ENCODE measurements around the gene CD164L2.

CD164L2 gene

DNA sequence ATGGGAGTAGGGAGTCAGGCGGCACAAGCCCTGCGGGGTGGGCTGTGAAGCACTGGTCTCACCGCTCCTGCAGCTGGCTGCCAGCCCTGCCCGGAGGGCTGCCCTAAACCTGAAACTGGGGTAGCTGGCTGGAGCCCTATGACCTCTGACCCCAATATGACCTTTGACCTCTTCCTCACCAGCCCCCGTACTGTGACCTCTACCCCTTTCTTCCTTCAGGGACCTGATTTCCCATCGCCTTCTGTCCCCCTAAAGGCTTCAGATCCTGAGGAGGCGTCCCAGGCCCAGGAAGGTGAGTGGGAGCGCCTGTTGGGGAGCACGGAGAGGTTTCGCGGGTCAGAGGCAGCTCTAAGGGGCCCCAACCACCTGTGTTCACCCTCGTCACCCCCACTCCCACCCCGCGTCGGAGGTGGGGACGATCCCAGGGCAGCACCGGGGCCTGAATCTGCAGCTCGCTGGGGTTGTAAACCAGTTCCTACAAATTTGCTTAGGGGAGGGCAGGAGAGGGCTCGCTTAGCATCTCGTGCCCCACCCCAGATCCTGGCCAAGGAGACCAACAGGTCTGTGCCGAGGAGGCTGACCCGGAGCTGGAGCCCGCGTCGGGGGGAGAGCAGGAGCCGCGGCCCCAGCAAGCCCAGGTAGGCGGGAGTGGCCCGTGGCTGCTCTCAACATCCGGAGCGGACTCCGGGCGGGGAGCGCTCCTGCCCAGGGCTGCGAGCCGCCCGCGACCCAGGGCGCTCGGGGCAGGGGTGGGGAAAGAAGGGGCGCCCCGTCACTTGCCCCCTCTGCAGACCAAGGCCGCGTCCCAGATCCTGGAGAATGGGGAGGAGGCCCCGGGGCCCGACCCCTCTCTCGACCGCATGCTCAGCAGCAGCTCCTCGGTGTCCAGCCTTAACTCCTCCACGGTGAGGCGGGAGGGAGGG lies 34.0 kb downstream of the CD164L2 start:
- ChIA-PET POLR2A (ENCODE audit: low non-redundant PET) (interaction anchor here (0.7 kb wide), 1 partner anchor 11 kb away, joined by 4 read pairs; no protein-coding TSS in a partner anchor), CTCF (interaction anchor here (0.6 to 1.0 kb wide), 5 partner anchors 8 to 23 kb away, joined by 3 to 7 read pairs (median 3); partner anchors contain the start of gene MAP3K6)
- TF ChIP-seq, protein P1, sequence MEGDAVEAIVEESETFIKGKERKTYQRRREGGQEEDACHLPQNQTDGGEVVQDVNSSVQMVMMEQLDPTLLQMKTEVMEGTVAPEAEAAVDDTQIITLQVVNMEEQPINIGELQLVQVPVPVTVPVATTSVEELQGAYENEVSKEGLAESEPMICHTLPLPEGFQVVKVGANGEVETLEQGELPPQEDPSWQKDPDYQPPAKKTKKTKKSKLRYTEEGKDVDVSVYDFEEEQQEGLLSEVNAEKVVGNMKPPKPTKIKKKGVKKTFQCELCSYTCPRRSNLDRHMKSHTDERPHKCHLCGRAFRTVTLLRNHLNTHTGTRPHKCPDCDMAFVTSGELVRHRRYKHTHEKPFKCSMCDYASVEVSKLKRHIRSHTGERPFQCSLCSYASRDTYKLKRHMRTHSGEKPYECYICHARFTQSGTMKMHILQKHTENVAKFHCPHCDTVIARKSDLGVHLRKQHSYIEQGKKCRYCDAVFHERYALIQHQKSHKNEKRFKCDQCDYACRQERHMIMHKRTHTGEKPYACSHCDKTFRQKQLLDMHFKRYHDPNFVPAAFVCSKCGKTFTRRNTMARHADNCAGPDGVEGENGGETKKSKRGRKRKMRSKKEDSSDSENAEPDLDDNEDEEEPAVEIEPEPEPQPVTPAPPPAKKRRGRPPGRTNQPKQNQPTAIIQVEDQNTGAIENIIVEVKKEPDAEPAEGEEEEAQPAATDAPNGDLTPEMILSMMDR (conservative IDR thresholded peaks at IDR 0.05; ENCODE audit: low read depth): no peak
- DNase-seq (ENCODE audit: low spot score): peak; percentile 42
- H3K27ac ChIP-seq: peak overlapping the region; percentile 98

DNA sequence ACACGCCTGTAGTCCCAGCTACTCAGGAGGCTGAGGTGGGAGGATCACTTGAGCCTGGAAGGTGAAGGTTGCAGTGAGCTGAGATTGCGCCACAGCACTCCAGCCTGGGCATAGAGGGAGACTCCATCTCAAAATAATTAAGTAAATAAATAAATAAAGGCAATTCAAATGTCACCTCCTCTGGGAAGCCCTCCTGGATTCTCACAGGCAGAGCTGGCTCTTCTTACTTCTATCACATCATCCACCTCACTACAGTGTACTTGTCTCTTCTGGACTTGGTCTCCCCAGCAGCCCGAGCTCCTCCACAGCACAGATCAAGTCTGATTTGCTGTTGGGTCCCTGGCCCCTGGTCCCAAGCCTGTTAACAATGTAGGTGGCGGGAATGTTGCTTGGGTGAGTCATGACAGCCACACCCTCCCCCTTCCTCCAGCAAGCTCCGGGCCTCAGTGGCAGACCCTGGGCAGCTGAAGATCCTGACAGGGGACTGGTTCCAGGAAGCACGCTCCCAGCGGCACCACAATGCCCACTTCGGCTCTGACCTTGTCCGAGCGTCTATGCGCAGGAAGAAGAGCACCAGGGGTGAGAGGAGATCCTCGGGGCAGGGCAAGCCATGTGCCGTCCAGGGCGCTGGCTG lies 36.0 kb downstream of the CD164L2 start:
- TF ChIP-seq, protein P1 (conservative IDR thresholded peaks at IDR 0.05; ENCODE audit: low read depth): no peak
- H3K27ac ChIP-seq: peak overlapping the region; percentile 98
- ChIA-PET CTCF (interaction anchor here (0.7 to 1.0 kb wide), 2 partner anchors 10 to 264 kb away, joined by 4 read pairs; no protein-coding TSS in a partner anchor), POLR2A (ENCODE audit: low non-redundant PET) (no interaction called here)
- no peak for DNase-seq (ENCODE audit: low spot score)

DNA sequence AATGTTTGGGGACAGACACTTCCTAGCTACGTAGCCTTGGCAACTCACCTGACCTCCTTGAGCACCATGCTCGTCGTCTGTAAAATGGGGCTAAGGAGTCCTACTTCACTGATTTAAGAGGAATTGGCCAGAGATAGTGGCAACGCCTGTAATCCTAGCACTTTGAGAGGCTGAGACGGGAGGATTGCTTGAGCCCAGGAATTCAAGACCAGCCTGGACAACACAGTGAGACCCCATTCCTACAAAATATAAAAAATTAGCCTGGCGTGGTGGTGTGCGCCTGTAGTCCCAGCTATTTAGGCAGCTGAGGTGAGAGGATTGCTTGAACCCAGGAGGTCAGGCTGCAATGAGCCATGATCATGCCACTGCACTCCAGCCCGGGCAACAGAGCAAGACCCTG lies 36.8 kb downstream of the CD164L2 start:
- ChIA-PET POLR2A (ENCODE audit: low non-redundant PET) (no interaction called here), CTCF (interaction anchor here (0.7 to 1.6 kb wide), 3 partner anchors 11 to 265 kb away, joined by 4 to 14 read pairs (median 5); partner anchors contain the start of gene MAP3K6)

DNA sequence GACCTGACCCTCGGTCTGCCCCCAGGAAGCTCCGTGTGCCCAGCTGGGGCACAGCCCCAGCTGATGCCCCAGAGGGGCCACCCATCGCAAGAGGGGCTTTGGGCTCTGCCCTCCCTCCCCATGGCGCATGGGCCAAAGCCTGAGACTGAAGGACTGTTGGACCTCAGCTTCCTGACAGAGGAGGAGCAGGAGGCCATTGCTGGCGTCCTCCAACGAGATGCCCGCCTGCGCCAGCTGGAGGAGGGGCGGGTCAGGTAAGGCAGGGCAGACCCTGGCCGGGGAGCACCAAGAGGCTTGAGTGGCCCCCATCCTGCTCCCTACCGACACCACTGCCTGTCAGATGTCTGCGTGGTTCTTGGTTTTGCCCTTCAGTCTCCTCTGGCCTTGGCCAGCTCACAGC lies 37.9 kb downstream of the CD164L2 start:
- TF ChIP-seq, protein P1 (conservative IDR thresholded peaks at IDR 0.05; ENCODE audit: low read depth): no peak

More for the DNA sequence above, 36.8 kb downstream of the CD164L2 start:
- no peak for DNase-seq (ENCODE audit: low spot score)
- peak overlapping the region; percentile 98 for H3K27ac ChIP-seq
- TF ChIP-seq, protein P1 (conservative IDR thresholded peaks at IDR 0.05; ENCODE audit: low read depth): no peak

DNA sequence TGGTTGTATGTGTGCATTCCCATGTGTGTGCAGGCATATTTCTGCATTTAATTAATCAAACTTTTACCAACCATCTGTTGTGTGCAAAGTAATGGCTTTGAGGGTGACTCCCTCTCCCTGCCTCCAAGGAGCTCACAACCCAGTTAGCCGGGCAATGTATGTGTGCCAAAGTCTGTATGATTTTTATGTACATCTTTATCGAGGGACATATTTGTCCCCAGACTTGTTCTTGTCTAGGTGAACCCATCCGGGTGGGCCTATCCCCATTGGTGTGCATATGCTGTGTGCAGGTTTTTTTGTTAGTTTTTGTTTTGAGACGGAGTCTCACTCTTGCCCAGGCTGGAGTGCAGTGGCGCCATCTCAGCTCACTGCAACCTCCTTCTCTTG lies 39.5 kb downstream of the CD164L2 start:
- CTCF ChIA-PET: interaction anchor here (1.1 to 1.6 kb wide), 2 partner anchors 11 to 15 kb away, joined by 4 read pairs; no protein-coding TSS in a partner anchor
- peak overlapping the region; percentile 98 for H3K27ac ChIP-seq
- TF ChIP-seq, protein P1 (conservative IDR thresholded peaks at IDR 0.05; ENCODE audit: low read depth): no peak
- POLR2A ChIA-PET (ENCODE audit: low non-redundant PET): interaction anchor here (1.3 kb wide), 1 partner anchor 22 kb away, joined by 11 read pairs; no protein-coding TSS in a partner anchor
- no peak for DNase-seq (ENCODE audit: low spot score)

More for the DNA sequence above, 37.9 kb downstream of the CD164L2 start:
- CTCF ChIA-PET: interaction anchor here (1.2 to 1.6 kb wide), 3 partner anchors 12 to 44 kb away, joined by 4 to 14 read pairs (median 5); partner anchors contain the start of gene MAP3K6
- peak overlapping the region; percentile 98 for H3K27ac ChIP-seq
- DNase-seq (ENCODE audit: low spot score): no peak
- POLR2A ChIA-PET (ENCODE audit: low non-redundant PET): no interaction called here
